T-helper 17 cell (primary cell): Measurements from ENCODE around the gene SCP2. TPM values are rescaled to one million over a fixed set of nuclear protein-coding genes. Genes with fewer than 3 reads are reported as not detected.

ENCODE experiments used
- ATAC-seq: fragments of 150-1000 bp; cut with Tn5 transposase; 2 replicates; pipeline ENCODE4 v1.10.0; 2021; ENCODE audit warnings: mild to moderate bottlenecking, moderate library complexity
- DNase-seq, 3 donors: peaks; one replicate each; pipeline versions ENCODE4 v3.0.0 to v3.0.0-alpha.2; 2020 to 2021
- H3K9me3 ChIP-seq: one replicate; pipeline ENCODE4 v1.7.0; 2013; ENCODE audit warnings: low read length, mild to moderate bottlenecking; ENCODE audit not compliant: control insufficient read depth, poor library complexity, severe bottlenecking
- H3K27ac Mint-ChIP-seq: one replicate; pipeline ENCODE4 v1.8.0; 2022; ENCODE audit warnings: mild to moderate bottlenecking, moderate library complexity, mixed read lengths
- H3K27me3 Mint-ChIP-seq: one replicate; pipeline ENCODE4 v1.8.0; 2022; ENCODE audit warnings: mixed read lengths
- H3K36me3 Mint-ChIP-seq: one replicate; pipeline ENCODE4 v1.8.0; 2022; ENCODE audit warnings: low read depth, mixed read lengths
- H3K4me1 Mint-ChIP-seq: one replicate; pipeline ENCODE4 v1.8.0; 2022; ENCODE audit warnings: mild to moderate bottlenecking, mixed read lengths
- H3K4me3 Mint-ChIP-seq: one replicate; pipeline ENCODE4 v1.8.0; 2022; ENCODE audit warnings: mild to moderate bottlenecking, moderate library complexity, mixed read lengths
- total RNA-seq, 4 donors: library from RNA in 2 of 4; stranded (reverse) in 2 of 4; gene quantifications; one replicate each; pipeline ENCODE4 v1.2.3 and lab custom pipeline; 2022 to 2026

SCP2 gene
- total RNA-seq, 2 donors from 2014 or later, result 55.2 to 60.6 TPM

GRCh38 chr1:53071167-53071865, 144.2 kb downstream of the SCP2 start:
- H3K36me3 Mint-ChIP-seq, result no peaks in the 10 kb centered on the region
- DNase-seq, result peak in 1 of 3 donors; percentile 5
- no peak for ATAC-seq

GRCh38 chr1:53071915-53072314, 144.8 kb downstream of the SCP2 start:
- no peaks in the 10 kb centered on the region for H3K9me3 ChIP-seq
- Mint-ChIP-seq H3K27me3 (peaks cover 11% of the 10 kb centered on the region), H3K27ac (no peak overlapping the region), H3K4me1 (peaks cover 2% of the 10 kb centered on the region), H3K36me3 (no peaks in the 10 kb centered on the region), H3K4me3 (no peak overlapping the region)
- DNase-seq, result no peak
- ATAC-seq, result no peak

More at GRCh38 chr1:53071167-53071865, 144.2 kb downstream of the SCP2 start:
- Mint-ChIP-seq H3K27ac (no peak overlapping the region), H3K4me3 (no peak overlapping the region), H3K27me3 (peaks cover 14% of the 10 kb centered on the region), H3K4me1 (peaks cover 2% of the 10 kb centered on the region)
- no peaks in the 10 kb centered on the region for H3K9me3 ChIP-seq

GRCh38 chr1:53073287-53073686, 146.2 kb downstream of the SCP2 start:
- Mint-ChIP-seq H3K4me1 (peaks cover 2% of the 10 kb centered on the region), H3K36me3 (no peaks in the 10 kb centered on the region), H3K4me3 (no peak overlapping the region)

GRCh38 chr1:53073868-53074311, 146.8 kb downstream of the SCP2 start:
- H3K36me3 Mint-ChIP-seq, result no peaks in the 10 kb centered on the region
- no peak overlapping the region for H3K4me3 Mint-ChIP-seq
- peaks cover 2% of the 10 kb centered on the region for H3K4me1 Mint-ChIP-seq
- DNase-seq (peak in 1 of 3 donors; percentile 6), ATAC-seq (no peak)
- H3K27me3 Mint-ChIP-seq, result peaks cover 9% of the 10 kb centered on the region
- no peaks in the 10 kb centered on the region for H3K9me3 ChIP-seq
- no peak overlapping the region for H3K27ac Mint-ChIP-seq

More at GRCh38 chr1:53073287-53073686, 146.2 kb downstream of the SCP2 start:
- no peak for DNase-seq
- Mint-ChIP-seq H3K27ac (no peak overlapping the region), H3K27me3 (peaks cover 11% of the 10 kb centered on the region)
- no peaks in the 10 kb centered on the region for H3K9me3 ChIP-seq
- ATAC-seq, result no peak

- ATAC-seq (no peak), DNase-seq (peak in 1 of 3 donors; percentile 4)
- no peak overlapping the region for H3K4me3 Mint-ChIP-seq
- H3K4me1 Mint-ChIP-seq, result peaks cover 2% of the 10 kb centered on the region
- no peak overlapping the region for H3K27ac Mint-ChIP-seq
- H3K9me3 ChIP-seq, result no peaks in the 10 kb centered on the region
- no peaks in the 10 kb centered on the region for H3K36me3 Mint-ChIP-seq
- peaks cover 6% of the 10 kb centered on the region for H3K27me3 Mint-ChIP-seq
Observed at GRCh38 chr1:53074313-53075154, 147.5 kb downstream of the SCP2 start.

- peaks cover 6% of the 10 kb centered on the region for H3K27me3 Mint-ChIP-seq
- H3K9me3 ChIP-seq, result no peaks in the 10 kb centered on the region
- ATAC-seq (no peak), DNase-seq (peak in 1 of 3 donors; percentile 3)
- H3K36me3 Mint-ChIP-seq, result no peaks in the 10 kb centered on the region
- peaks cover 2% of the 10 kb centered on the region for H3K4me1 Mint-ChIP-seq
- H3K4me3 Mint-ChIP-seq, result no peak overlapping the region
- H3K27ac Mint-ChIP-seq, result no peak overlapping the region
Observed at GRCh38 chr1:53075206-53075605, 148.1 kb downstream of the SCP2 start.

GRCh38 chr1:53075761-53076163, 148.7 kb downstream of the SCP2 start:
- ATAC-seq (no peak), DNase-seq (no peak)
- no peak overlapping the region for H3K4me3 Mint-ChIP-seq
- H3K4me1 Mint-ChIP-seq, result peaks cover 2% of the 10 kb centered on the region
- H3K27ac Mint-ChIP-seq, result no peak overlapping the region
- H3K9me3 ChIP-seq, result no peaks in the 10 kb centered on the region
- no peaks in the 10 kb centered on the region for H3K36me3 Mint-ChIP-seq
- H3K27me3 Mint-ChIP-seq, result peaks cover 6% of the 10 kb centered on the region

GRCh38 chr1:53076165-53076564, 149.1 kb downstream of the SCP2 start:
- H3K27ac Mint-ChIP-seq, result no peak overlapping the region
- peaks cover 2% of the 10 kb centered on the region for H3K4me1 Mint-ChIP-seq
- H3K36me3 Mint-ChIP-seq, result no peaks in the 10 kb centered on the region
- peak in 1 of 3 donors; percentile 3 for DNase-seq
- no peak overlapping the region for H3K4me3 Mint-ChIP-seq
- no peak for ATAC-seq
- peaks cover 6% of the 10 kb centered on the region for H3K27me3 Mint-ChIP-seq
- no peaks in the 10 kb centered on the region for H3K9me3 ChIP-seq

GRCh38 chr1:53076721-53077598, 149.9 kb downstream of the SCP2 start:
- Mint-ChIP-seq H3K4me1 (peaks cover 2% of the 10 kb centered on the region), H3K27ac (no peak overlapping the region), H3K4me3 (no peak overlapping the region), H3K36me3 (no peaks in the 10 kb centered on the region), H3K27me3 (peaks cover 6% of the 10 kb centered on the region)
- ATAC-seq (no peak), DNase-seq (peak in 1 of 3 donors; percentile 5)
- H3K9me3 ChIP-seq, result no peaks in the 10 kb centered on the region

GRCh38 chr1:53077599-53077965, 150.5 kb downstream of the SCP2 start:
- H3K27ac Mint-ChIP-seq, result no peak overlapping the region
- peaks cover 2% of the 10 kb centered on the region for H3K4me1 Mint-ChIP-seq
- H3K36me3 Mint-ChIP-seq, result no peaks in the 10 kb centered on the region
- H3K4me3 Mint-ChIP-seq, result no peak overlapping the region
- H3K9me3 ChIP-seq, result no peaks in the 10 kb centered on the region
- ATAC-seq (no peak), DNase-seq (no peak)
- peaks cover 6% of the 10 kb centered on the region for H3K27me3 Mint-ChIP-seq

- no peaks in the 10 kb centered on the region for H3K9me3 ChIP-seq
- H3K27me3 Mint-ChIP-seq, result peaks cover 13% of the 10 kb centered on the region
- H3K27ac Mint-ChIP-seq, result no peak overlapping the region
- H3K4me1 Mint-ChIP-seq, result peaks cover 8% of the 10 kb centered on the region
- ATAC-seq (no peak), DNase-seq (no peak)
- no peaks in the 10 kb centered on the region for H3K36me3 Mint-ChIP-seq
- no peak overlapping the region for H3K4me3 Mint-ChIP-seq
Observed at GRCh38 chr1:53078333-53079101, 151.4 kb downstream of the SCP2 start.

GRCh38 chr1:53079251-53079650, 152.2 kb downstream of the SCP2 start:
- Mint-ChIP-seq H3K27me3 (peaks cover 15% of the 10 kb centered on the region), H3K27ac (no peak overlapping the region), H3K36me3 (no peaks in the 10 kb centered on the region), H3K4me3 (no peak overlapping the region), H3K4me1 (peaks cover 8% of the 10 kb centered on the region)
- no peaks in the 10 kb centered on the region for H3K9me3 ChIP-seq
- DNase-seq (no peak), ATAC-seq (no peak)
